Esophagus squamous epithelium (tissue), 4 donors: ENCODE measurements around the gene PERM1.

Source experiments
- CTCF ChIP-seq, 6 experiments: fragments of 450-650 bp in 4 of 6; fragments of 200-600 bp in 2 of 6; sonication (generic) in 2 of 6; IDR thresholded peaks; one replicate each; pipeline ENCODE4 v1.5.1; 2016 to 2019; ENCODE audit warnings: antibody characterized with exemption in 6 of 6, mild to moderate bottlenecking in 4 of 6, moderate library complexity in 4 of 6
- POLR2A ChIP-seq, 4 donors: fragments of 450-650 bp; IDR thresholded peaks; one replicate each; pipeline ENCODE4 v1.6.1; 2017; ENCODE audit warnings: antibody characterized with exemption in 4 of 4, mild to moderate bottlenecking in 4 of 4, moderate library complexity in 3 of 4

- TF ChIP-seq CTCF (IDR thresholded peaks at IDR 0.05) (no peak), POLR2A (IDR thresholded peaks at IDR 0.05) (no peak)
Measured at GRCh38 chr1:1021920-1022259, 40.0 kb upstream of the PERM1 start.
